OCI-LY3 (cell line): Measurements from ENCODE around the gene DIAPH2.

ENCODE experiments used
- H2AFZ ChIP-seq: fragments of 200-600, 300-600 bp; shearing (Covaris generic); 2 replicates; pipeline ENCODE4 v1.6.0; 2014; ENCODE audit warnings: antibody characterized with exemption, low read depth, low read length
- H3K27ac ChIP-seq: fragments of 200-600, 300-600 bp; sonication (generic); 2 replicates; pipeline ENCODE4 v1.5.1; 2014; ENCODE audit warnings: mild to moderate bottlenecking, low read length, moderate library complexity, mixed read lengths
- H3K27me3 ChIP-seq: fragments of 200-600, 300-600 bp; sonication (generic); 2 replicates; pipeline ENCODE4 v1.6.1; 2014; ENCODE audit warnings: low read depth, low read length, mixed read lengths
- H3K36me3 ChIP-seq: fragments of 200-600, 300-600 bp; sonication (generic); replicated peaks from 2 replicates; pipeline ENCODE3; 2014; ENCODE audit warnings: low read depth, low read length, mixed read lengths
- H3K4me1 ChIP-seq: fragments of 300-600, 200-600 bp; sonication (generic); 2 replicates; pipeline ENCODE4 v1.6.1; 2014; ENCODE audit warnings: low read length, mixed read lengths
- H3K4me2 ChIP-seq: fragments of 200-600, 300-600 bp; sonication (generic); 2 replicates; pipeline ENCODE4 v1.6.1; 2014; ENCODE audit warnings: low read length, mixed read lengths
- H3K4me3 ChIP-seq: fragments of 300-600, 200-600 bp; sonication (generic); 2 replicates; pipeline ENCODE4 v1.5.1; 2014; ENCODE audit warnings: antibody characterized with exemption, mild to moderate bottlenecking, low read length, moderate library complexity
- H3K79me2 ChIP-seq: fragments of 300-600, 200-600 bp; shearing (Covaris generic); 2 replicates; pipeline ENCODE4 v1.6.1; 2014; ENCODE audit warnings: mild to moderate bottlenecking, low read length, mixed read lengths
- H3K9ac ChIP-seq: fragments of 300-600, 200-600 bp; shearing (Covaris generic); 2 replicates; pipeline ENCODE4 v1.6.0; 2014; ENCODE audit warnings: mild to moderate bottlenecking, low read length, moderate library complexity
- H3K9me3 ChIP-seq: fragments of 200-600, 300-600 bp; shearing (Covaris generic); 2 replicates; pipeline ENCODE4 v1.6.1; 2014; ENCODE audit warnings: low read length, mixed read lengths; ENCODE audit not compliant: insufficient read depth
- H4K20me1 ChIP-seq: fragments of 200-600, 300-600 bp; sonication (generic); 2 replicates; pipeline ENCODE4 v1.6.1; 2016; ENCODE audit warnings: low read length, mixed read lengths; ENCODE audit not compliant: insufficient read depth
- EZH2phosphoT487 ChIP-seq: fragments of 200-600 bp; shearing (Covaris generic); IDR thresholded peaks from 2 replicates; pipeline ENCODE4 v1.6.1; 2018; ENCODE audit warnings: antibody characterized with exemption, mixed run types, low read depth
- TF ChIP-seq, protein P1 (sequence below): fragments of 200-600, 300-600 bp; sonication (generic); IDR thresholded peaks from 2 replicates; pipeline ENCODE4 v1.5.1; 2014; ENCODE audit warnings: antibody characterized with exemption, low read length, low read depth

Gene DIAPH2

DNA sequence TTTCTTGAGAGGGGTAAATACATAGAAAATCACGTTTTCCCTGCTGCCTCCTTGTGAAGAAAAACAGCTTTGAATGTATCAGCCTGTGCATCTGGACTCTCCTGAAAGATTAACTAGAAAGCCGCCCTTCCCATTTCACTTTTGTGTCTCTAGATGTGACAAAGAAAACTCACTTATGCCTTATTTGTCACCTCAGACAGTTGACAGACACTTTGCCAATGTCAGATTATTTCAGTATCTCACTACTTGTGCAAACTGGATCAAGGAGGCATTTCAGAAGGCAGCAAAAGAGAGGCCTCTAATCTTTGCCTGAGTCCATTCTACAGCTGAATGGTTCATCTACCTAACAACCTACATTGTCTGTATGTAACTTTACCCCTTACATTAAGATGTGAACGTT is 954.0 kb downstream of the DIAPH2 start:
- H3K27me3 ChIP-seq = no peaks in the 10 kb centered on the region

DNA sequence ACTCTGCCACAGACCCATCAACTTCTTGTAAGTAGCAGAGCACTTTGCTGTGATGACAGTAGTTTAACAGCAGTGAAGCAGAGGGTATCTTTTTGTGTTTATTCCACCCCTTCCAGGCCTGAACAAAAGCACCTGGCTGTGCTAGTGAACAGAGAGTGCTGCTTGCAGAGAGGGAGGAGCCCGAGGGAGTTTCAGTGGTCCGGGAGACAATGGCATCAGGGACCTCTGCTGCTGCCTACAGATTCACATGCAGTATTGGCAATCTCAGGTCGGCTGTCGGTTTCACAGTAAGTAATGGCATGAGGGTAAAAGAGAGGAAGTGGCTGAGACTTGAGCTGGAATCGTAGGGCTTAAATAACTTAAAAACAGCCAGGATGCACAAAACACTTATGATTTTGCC is 954.9 kb downstream of the DIAPH2 start:
- H3K79me2 ChIP-seq = no peaks in the 10 kb centered on the region
- H2AFZ ChIP-seq = no peak overlapping the region
- no peak for TF ChIP-seq EZH2phosphoT487
- TF ChIP-seq, protein P1, sequence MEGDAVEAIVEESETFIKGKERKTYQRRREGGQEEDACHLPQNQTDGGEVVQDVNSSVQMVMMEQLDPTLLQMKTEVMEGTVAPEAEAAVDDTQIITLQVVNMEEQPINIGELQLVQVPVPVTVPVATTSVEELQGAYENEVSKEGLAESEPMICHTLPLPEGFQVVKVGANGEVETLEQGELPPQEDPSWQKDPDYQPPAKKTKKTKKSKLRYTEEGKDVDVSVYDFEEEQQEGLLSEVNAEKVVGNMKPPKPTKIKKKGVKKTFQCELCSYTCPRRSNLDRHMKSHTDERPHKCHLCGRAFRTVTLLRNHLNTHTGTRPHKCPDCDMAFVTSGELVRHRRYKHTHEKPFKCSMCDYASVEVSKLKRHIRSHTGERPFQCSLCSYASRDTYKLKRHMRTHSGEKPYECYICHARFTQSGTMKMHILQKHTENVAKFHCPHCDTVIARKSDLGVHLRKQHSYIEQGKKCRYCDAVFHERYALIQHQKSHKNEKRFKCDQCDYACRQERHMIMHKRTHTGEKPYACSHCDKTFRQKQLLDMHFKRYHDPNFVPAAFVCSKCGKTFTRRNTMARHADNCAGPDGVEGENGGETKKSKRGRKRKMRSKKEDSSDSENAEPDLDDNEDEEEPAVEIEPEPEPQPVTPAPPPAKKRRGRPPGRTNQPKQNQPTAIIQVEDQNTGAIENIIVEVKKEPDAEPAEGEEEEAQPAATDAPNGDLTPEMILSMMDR = no peak
- no peaks in the 10 kb centered on the region for H3K9me3 ChIP-seq
- H3K9ac ChIP-seq = no peak overlapping the region
- no peaks in the 10 kb centered on the region for H3K27me3 ChIP-seq
- H3K36me3 ChIP-seq = no peaks in the 10 kb centered on the region
- no peak overlapping the region for H3K27ac ChIP-seq
- no peak overlapping the region for H3K4me3 ChIP-seq
- no peaks in the 10 kb centered on the region for H4K20me1 ChIP-seq
- 0 out of 2 replicates have a peak overlapping the region, but pooled peaks have one; percentile 20 for H3K4me2 ChIP-seq
- 0 out of 2 replicates have a peak, but pooled peaks cover 3% of the 10 kb centered on the region for H3K4me1 ChIP-seq

More for the DNA sequence above, 954.0 kb downstream of the DIAPH2 start:
- H3K79me2 ChIP-seq = no peaks in the 10 kb centered on the region
- H3K9ac ChIP-seq = no peak overlapping the region
- 0 out of 2 replicates have a peak, but pooled peaks cover 3% of the 10 kb centered on the region for H3K4me1 ChIP-seq
- H3K27ac ChIP-seq = no peak overlapping the region
- H3K36me3 ChIP-seq = no peaks in the 10 kb centered on the region
- H2AFZ ChIP-seq = no peak overlapping the region
- H3K4me3 ChIP-seq = no peak overlapping the region
- TF ChIP-seq, protein P1 = no peak
- no peak for TF ChIP-seq EZH2phosphoT487
- H4K20me1 ChIP-seq = no peaks in the 10 kb centered on the region
- no peak overlapping the region for H3K4me2 ChIP-seq
- no peaks in the 10 kb centered on the region for H3K9me3 ChIP-seq
